ENCODE data around the gene POLL.

POLL gene

GRCh38 chr10:101559596-101560297 lies 28.3 kb downstream of the POLL start:
- DNase-seq: no peak

GRCh38 chr10:101558671-101559595 lies 29.1 kb downstream of the POLL start:
- DNase-seq: no peak

- DNase-seq: no peak
Observed at GRCh38 chr10:101558204-101558603, 29.9 kb downstream of the POLL start.

- no peak for DNase-seq
Observed at GRCh38 chr10:101557541-101557940, 30.5 kb downstream of the POLL start.

- no peak for DNase-seq
Observed at GRCh38 chr10:101552442-101552841, 35.6 kb downstream of the POLL start.

- no peak for DNase-seq
Observed at GRCh38 chr10:101550965-101551364, 37.1 kb downstream of the POLL start.

GRCh38 chr10:101545898-101546297 lies 42.2 kb downstream of the POLL start:
- no peak for DNase-seq

- DNase-seq: no peak
Observed at GRCh38 chr10:101538446-101538845, 49.6 kb downstream of the POLL start.

- no peak for DNase-seq
Observed at GRCh38 chr10:101536800-101537199, 51.3 kb downstream of the POLL start.

- no peak for DNase-seq
Observed at GRCh38 chr10:101535949-101536348, 52.1 kb downstream of the POLL start.

GRCh38 chr10:101529725-101530553 lies 58.1 kb downstream of the POLL start:
- DNase-seq: no peak

- no peak for DNase-seq
Observed at GRCh38 chr10:101529207-101529606, 58.9 kb downstream of the POLL start.

Measured in stimulated activated CD4-positive, alpha-beta T cell treated with anti-CD3 and anti-CD28 coated beads, Interleukin-4, amount 100 ng/mL, for 1 hour (primary cell).